Measurements from ENCODE around the gene AQP12B. TPM values are rescaled to one million over a fixed set of nuclear protein-coding genes. Genes with fewer than 3 reads are reported as not detected.

Gene AQP12B
- total RNA-seq, 1 donor from 2014 or later, result not detected

DNA sequence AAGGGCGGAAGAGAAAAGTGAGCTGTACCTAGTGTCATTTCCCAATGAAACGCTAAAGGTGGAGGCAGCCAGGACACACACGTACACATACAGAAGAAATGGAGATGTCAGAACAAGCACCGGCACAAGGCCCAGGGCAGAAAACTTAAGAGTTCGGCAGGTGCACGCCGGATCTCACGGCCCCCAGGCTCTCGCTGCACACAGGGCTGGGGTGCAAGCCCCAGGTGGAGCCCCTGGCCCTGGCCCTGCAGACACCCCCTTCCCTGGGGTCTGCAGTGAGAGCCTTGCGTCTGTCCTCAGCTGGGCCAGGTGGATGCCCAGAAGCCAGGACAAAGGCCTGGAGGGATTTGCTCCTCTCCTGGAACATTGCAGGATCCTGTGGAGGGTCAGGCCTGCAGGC is 45.7 kb upstream of the AQP12B start:
- intact Hi-C loops (cut with micrococcal nuclease), result no loop called here
- ATAC-seq (ENCODE audit: low read depth), result no peak
- H3K36me3 Mint-ChIP-seq (ENCODE audit: low read depth), result no peaks in the 10 kb centered on the region
- H3K4me1 Mint-ChIP-seq, result no peaks in the 10 kb centered on the region
- DNase-seq, result no peak
- POLR2A ChIA-PET, result no interaction called here
- H3K4me3 Mint-ChIP-seq, result no peak overlapping the region
- CTCF ChIA-PET, result no interaction called here
- TF ChIP-seq, protein P1, sequence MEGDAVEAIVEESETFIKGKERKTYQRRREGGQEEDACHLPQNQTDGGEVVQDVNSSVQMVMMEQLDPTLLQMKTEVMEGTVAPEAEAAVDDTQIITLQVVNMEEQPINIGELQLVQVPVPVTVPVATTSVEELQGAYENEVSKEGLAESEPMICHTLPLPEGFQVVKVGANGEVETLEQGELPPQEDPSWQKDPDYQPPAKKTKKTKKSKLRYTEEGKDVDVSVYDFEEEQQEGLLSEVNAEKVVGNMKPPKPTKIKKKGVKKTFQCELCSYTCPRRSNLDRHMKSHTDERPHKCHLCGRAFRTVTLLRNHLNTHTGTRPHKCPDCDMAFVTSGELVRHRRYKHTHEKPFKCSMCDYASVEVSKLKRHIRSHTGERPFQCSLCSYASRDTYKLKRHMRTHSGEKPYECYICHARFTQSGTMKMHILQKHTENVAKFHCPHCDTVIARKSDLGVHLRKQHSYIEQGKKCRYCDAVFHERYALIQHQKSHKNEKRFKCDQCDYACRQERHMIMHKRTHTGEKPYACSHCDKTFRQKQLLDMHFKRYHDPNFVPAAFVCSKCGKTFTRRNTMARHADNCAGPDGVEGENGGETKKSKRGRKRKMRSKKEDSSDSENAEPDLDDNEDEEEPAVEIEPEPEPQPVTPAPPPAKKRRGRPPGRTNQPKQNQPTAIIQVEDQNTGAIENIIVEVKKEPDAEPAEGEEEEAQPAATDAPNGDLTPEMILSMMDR (IDR thresholded peaks at IDR 0.05), result no peak
- no peaks in the 10 kb centered on the region for H3K27me3 Mint-ChIP-seq
- no peaks in the 10 kb centered on the region for H3K9me3 Mint-ChIP-seq
- no peak overlapping the region for H3K27ac Mint-ChIP-seq

DNA sequence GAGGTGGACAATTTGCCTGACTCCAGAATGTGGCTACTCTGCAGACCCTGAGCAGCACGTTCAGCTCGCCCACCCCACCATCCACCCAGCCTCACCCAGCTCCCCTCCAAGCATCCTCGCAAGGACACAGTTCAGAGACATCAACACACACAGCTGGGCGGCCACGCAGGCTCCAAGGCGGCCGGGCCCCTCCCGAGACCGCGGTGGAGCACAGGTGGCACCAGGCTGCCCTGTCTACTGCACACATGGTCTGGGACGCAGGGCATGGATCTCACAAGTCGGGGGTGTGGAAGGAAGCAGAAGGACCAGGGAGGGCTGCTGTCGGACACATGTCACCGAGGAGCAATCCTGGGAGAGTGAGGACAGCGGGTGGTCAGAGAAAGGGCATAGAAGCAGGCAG is 45.2 kb upstream of the AQP12B start:
- CTCF ChIA-PET, result no interaction called here
- H3K4me3 Mint-ChIP-seq, result no peak overlapping the region
- TF ChIP-seq, protein P1 (IDR thresholded peaks at IDR 0.05), result no peak
- H3K9me3 Mint-ChIP-seq, result no peaks in the 10 kb centered on the region
- H3K36me3 Mint-ChIP-seq (ENCODE audit: low read depth), result no peaks in the 10 kb centered on the region
- H3K27ac Mint-ChIP-seq, result no peak overlapping the region
- no peaks in the 10 kb centered on the region for H3K27me3 Mint-ChIP-seq
- POLR2A ChIA-PET, result no interaction called here
- intact Hi-C loops (cut with micrococcal nuclease), result no loop called here
- ATAC-seq (ENCODE audit: low read depth) (no peak), DNase-seq (no peak)
- no peaks in the 10 kb centered on the region for H3K4me1 Mint-ChIP-seq

DNA sequence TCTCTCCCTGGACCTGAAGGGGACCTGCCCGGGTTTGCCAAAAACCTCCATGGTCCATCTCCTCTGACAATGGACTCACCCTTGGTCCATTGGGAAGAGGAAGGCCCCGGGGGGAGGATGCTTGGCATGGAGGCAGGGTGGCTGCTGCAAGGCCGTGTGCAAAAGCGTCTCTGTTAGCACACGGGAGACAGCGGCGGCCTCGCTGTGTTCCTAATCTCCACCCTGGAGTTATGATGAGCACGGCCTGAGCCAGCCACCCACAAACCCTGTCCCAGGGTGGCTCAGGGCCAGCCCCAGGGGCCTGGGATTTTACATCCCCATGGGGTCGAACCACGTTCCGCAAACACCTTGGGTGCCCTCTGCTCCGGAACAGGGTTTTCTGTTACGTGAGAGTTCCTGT is 44.8 kb upstream of the AQP12B start:
- Mint-ChIP-seq H3K27ac (no peak overlapping the region), H3K9me3 (no peaks in the 10 kb centered on the region), H3K4me1 (no peaks in the 10 kb centered on the region), H3K36me3 (ENCODE audit: low read depth) (no peaks in the 10 kb centered on the region), H3K27me3 (no peaks in the 10 kb centered on the region), H3K4me3 (no peak overlapping the region)
- ChIA-PET CTCF (no interaction called here), POLR2A (no interaction called here)
- ATAC-seq (ENCODE audit: low read depth), result no peak
- TF ChIP-seq, protein P1 (IDR thresholded peaks at IDR 0.05), result no peak
- intact Hi-C loops (cut with micrococcal nuclease), result no loop called here
- no peak for DNase-seq

DNA sequence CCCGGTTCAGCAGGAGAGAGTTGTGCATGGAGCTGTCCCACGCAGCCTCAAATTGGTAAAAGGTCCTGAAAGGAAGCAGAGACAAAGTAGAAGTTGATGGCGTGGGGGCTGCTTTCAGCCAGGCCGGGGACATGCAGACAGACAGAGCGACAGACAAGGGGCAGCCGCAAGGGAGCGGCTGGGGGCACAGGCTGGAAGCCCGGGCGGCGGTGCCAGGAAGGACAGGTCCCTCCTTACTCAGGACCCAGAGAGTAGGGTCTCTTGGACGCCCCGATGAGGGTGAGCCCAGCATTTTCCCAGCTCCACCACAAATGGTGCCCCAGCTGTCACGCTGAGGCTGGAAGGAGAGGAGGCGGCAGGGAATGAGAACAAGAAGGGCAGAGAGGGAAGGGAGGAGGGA is 44.2 kb upstream of the AQP12B start:
- ChIA-PET CTCF (no interaction called here), POLR2A (no interaction called here)
- Mint-ChIP-seq H3K27me3 (no peaks in the 10 kb centered on the region), H3K36me3 (ENCODE audit: low read depth) (no peaks in the 10 kb centered on the region), H3K9me3 (no peaks in the 10 kb centered on the region), H3K4me3 (no peak overlapping the region), H3K27ac (no peak overlapping the region), H3K4me1 (no peaks in the 10 kb centered on the region)
- TF ChIP-seq, protein P1 (IDR thresholded peaks at IDR 0.05), result no peak
- DNase-seq, result no peak
- intact Hi-C loops (cut with micrococcal nuclease), result no loop called here
- ATAC-seq (ENCODE audit: low read depth), result no peak

DNA sequence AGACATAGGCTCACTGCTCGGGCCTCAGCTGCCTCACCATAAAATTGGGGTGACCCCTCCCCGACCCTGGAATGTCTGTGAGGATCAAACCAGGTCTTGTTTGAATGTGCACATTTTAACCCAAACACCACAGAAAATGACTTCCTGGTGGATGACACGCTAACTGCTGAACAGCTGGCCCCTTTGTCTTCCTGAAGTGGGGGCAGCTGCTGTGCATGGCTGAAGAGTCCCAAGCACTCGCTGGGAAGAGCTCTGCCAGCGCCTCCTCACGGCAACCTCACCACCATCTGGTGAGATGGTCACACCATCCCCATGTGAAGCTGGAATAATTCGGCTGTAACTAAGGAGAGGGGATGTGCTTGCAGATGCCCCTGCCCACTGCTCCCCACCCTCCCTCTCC is 43.0 kb upstream of the AQP12B start:
- no peaks in the 10 kb centered on the region for H3K9me3 Mint-ChIP-seq
- no peaks in the 10 kb centered on the region for H3K4me1 Mint-ChIP-seq
- ChIA-PET CTCF (no interaction called here), POLR2A (no interaction called here)
- DNase-seq, result no peak
- no peaks in the 10 kb centered on the region for H3K36me3 Mint-ChIP-seq (ENCODE audit: low read depth)
- H3K27ac Mint-ChIP-seq, result no peak overlapping the region
- ATAC-seq (ENCODE audit: low read depth), result no peak
- TF ChIP-seq, protein P1 (IDR thresholded peaks at IDR 0.05), result no peak
- intact Hi-C loops (cut with micrococcal nuclease), result no loop called here
- no peaks in the 10 kb centered on the region for H3K27me3 Mint-ChIP-seq
- no peak overlapping the region for H3K4me3 Mint-ChIP-seq
